GM20000 (cell line): ENCODE results near the gene RIMBP2.

ENCODE experiments used
- DNase-seq: peaks from one replicate; pipeline ENCODE4 v3.0.0; 2012; ENCODE audit warnings: low spot score
- TF ChIP-seq, protein P1 (sequence below): IDR thresholded peaks from 2 replicates; pipeline ENCODE4 v1.5.1; 2012; ENCODE audit warnings: mild to moderate bottlenecking, control low read depth; ENCODE audit errors: extremely low read depth, missing control alignments

RIMBP2 gene

DNA sequence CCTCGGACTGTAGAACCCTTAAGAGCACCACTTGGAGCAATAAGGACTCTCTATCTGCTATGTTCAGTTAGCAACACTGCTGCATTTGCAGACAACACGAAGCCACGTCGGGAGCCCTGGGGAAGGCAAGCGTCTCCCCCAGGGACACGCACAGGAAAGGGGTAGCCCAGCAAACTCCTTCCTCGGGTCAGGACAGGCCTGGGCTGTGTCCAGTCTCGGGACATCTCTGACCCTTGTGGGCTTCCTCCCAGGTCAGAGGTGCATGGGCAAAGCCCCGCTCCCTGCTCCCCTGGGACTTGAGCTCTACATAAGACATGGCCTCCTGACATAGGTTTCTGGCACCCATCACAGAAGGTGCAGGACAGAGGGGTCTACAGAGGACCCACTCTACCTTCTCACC is 258.9 kb downstream of the RIMBP2 start:
- DNase-seq, result no peak
- TF ChIP-seq, protein P1, sequence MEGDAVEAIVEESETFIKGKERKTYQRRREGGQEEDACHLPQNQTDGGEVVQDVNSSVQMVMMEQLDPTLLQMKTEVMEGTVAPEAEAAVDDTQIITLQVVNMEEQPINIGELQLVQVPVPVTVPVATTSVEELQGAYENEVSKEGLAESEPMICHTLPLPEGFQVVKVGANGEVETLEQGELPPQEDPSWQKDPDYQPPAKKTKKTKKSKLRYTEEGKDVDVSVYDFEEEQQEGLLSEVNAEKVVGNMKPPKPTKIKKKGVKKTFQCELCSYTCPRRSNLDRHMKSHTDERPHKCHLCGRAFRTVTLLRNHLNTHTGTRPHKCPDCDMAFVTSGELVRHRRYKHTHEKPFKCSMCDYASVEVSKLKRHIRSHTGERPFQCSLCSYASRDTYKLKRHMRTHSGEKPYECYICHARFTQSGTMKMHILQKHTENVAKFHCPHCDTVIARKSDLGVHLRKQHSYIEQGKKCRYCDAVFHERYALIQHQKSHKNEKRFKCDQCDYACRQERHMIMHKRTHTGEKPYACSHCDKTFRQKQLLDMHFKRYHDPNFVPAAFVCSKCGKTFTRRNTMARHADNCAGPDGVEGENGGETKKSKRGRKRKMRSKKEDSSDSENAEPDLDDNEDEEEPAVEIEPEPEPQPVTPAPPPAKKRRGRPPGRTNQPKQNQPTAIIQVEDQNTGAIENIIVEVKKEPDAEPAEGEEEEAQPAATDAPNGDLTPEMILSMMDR, result no peak

DNA sequence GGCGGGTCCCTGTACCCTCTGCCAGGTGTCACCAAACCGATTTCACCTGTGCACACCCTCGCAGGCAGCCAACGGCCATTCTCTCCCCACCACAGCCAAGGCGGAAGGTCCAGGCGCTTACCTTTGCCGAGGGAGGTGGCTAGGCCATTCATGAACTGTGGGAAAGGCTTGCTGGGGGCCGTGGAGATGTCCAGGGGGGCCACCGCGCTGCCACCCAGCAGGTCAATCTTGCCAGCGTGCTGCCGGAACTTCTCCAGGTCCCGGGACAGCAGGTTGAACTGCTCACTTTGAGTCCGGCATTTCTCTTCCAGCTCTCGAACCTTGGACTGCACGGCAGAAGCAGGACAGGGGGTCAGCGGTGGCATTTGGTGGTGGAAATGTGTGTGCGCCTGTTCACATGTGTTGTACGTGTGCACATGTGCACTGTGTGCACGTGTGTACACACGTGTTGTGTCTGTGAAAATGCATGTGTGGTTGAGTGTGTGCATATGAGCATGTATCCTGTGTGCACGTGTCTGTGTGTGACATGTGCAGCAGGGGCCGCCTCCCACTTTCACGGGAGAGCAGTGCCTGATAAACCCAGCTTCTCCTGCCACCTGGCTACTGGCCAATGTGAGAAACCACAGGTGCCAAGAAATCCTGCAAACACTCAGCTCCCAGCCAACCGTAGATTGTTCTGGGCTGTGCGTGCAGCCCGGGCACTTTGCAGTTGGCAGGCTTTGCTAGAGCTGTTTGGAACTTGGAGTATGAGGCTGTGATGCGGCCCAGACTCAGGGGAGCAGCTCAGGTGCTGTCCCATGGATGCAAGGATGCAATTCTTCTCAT is 259.5 kb downstream of the RIMBP2 start:
- DNase-seq, result no peak
- TF ChIP-seq, protein P1, result no peak

DNA sequence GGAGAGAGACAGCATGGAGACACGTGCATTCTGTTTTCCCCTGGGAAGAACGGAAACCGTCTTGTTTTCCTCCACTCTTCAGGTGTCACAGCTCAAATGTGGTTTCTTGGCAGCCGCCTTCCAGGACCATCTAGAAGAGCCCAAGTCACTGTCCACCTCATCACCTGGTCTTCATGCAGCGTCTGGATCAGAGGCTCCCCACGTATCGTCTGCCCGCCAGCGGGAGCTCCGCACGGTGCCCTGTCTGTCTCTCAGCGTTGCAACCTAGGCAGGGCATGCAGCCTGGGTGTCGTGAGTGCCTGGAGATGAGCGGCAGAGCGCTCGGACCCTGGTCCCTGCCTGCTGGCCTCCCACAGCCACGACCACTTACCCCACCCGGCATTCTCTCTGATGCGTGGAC is 260.9 kb downstream of the RIMBP2 start:
- DNase-seq, result no peak
- TF ChIP-seq, protein P1, result no peak

DNA sequence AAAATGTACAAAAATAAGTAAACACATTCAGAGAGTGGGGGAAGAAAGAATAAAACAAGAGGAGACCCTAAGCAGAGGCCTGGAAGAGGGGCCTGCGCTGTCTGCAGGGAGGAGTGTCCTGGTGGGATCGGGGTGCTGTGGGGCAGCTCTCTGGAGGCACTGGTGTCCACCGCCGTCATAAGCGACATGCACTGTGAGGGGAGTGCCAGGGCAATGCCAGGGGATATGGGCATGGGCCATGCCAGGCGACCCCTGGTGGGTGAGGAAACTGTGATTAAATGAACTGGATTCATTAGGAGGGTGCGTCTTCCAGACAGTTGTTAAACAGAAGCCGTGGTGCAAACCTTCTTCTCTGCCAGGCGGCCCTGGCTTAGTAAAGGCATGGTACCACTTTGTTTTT is 261.8 kb downstream of the RIMBP2 start:
- DNase-seq, result no peak
- TF ChIP-seq, protein P1, result no peak

DNA sequence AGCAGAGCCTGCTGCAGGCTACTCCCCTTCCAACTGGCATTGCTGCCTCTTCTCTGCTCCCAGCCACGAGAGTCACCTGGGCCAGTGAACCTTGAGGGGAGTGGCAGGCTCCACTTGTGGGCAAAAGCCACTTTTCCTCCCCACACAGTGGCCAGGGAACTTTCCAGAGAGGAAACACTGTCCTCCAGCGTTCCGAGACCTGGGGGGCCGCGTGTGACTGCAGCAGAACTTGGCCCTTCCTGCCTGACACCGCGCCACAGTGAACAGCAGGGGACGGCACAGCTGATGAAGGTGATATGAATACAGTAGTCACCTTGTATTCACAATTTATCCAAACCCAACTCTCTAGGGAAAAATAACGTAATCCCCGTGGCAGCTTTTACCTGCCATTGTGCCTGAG is 263.6 kb downstream of the RIMBP2 start:
- no peak for DNase-seq
- TF ChIP-seq, protein P1, result no peak

DNA sequence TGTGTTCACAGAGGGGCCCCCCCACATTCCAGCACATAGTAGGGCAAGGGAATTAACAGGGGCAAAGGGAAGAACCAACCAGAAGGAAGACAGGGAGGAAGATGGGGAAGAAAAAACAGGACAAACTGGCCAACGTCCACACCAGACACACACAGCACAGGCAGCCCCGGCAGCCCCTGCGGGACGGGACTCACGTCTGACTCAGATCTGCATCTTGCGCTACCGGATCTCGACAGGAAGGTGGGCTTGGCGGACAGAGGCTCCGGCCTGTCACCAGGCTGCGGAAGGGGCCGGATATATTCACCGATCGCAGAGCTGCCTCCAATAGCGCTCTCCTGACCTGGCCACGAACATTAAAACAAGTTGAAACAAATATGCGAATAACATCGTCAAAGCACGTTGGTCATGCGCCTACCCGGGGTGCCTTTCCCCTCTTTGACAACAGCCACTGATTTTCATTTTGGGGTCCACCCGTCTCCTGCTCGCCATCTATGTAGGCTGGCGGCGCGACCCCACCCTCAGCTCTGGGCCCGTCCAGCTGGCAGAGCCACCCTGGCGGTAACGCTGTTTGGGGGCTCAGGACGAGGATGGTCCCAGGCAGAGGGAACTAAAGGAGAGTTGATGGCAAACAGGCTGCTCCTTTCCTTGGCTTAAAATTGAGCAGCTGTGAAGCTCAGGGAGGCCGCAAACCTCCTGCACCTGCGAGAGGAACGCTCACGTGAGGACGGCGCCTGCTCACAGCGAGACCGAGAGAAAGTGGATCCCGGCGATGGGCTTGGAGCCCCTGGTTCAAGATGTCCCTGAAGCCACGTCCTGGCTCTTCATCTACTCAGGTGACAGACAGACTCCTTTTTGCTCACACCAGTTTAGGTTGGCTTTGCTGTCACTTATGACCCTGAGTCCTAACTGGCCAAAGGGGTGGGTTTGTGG is 264.8 kb downstream of the RIMBP2 start:
- no peak for DNase-seq

More for the DNA sequence above, 264.8 kb downstream of the RIMBP2 start:
- TF ChIP-seq, protein P1, result no peak
